Activated CD8-positive, alpha-beta memory T cell treated with anti-CD3 and anti-CD28 coated beads for 48 hours (primary cell): ENCODE measurements around the gene CHCHD2.
"Not testable (repeated sequence)": the region's sequence is repeated elsewhere in the genome, so short reads cannot be mapped to it uniquely, and the experiment has no call there.

ENCODE experiments used
- DNase-seq, 3 experiments: peaks; one replicate each; pipeline ENCODE4 v3.0.0-alpha.2; 2020; ENCODE audit warnings: low read depth in 2 of 3, low spot score in 2 of 3

Gene CHCHD2, protein sequence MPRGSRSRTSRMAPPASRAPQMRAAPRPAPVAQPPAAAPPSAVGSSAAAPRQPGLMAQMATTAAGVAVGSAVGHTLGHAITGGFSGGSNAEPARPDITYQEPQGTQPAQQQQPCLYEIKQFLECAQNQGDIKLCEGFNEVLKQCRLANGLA

DNA sequence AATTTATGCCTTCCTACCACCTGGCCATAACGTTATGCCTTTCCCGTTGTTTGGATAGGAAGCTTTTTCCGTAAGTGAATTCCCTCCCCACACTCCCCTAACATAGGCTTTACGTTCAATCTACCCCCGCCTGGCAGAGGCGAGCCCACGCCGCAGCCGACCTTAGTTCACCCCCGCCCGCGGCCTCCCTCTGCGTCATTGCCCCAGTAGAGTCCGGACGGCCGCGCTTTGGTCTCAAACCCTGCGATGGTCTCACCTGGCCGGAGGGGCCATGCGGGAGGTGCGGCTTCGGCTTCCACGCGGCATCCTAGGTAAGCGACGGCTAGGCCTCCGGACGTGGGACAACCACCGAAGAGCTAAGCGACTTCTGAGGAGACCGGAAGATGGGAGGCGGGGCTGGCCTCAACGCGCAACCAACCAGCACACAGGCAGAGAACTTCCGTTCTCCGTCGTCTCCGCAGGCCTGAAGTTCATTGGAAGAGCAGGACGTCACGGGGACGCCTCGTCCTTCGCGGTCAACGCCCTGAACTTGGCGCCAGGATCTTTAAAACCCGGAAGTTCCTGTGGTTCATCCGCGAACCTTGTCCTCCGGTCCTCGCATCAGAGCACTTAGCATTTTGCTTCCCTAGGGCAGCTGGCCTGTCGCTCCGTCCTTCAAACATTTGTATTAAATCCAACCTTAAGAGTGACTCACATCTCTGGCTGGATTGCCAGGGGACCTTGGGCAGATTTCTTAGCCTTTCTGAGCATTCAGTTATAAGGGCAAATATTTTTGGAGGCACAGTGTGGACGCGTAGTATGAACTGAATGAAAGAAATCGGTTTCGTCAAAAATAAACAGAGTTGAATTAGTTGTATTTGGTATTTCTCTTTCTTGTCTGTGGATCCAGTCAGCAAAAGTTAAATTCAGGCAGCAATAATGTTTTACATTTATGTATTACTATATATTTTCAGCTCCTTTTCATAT is at the start of gene CHCHD2:
Gene CHCHD2, minus strand, starts transcription at position 369 of the 966 bp plus-strand sequence. Its CDS starts 63 bp downstream, at position 306.
- peak; percentile 39 to 78 (median 70) for DNase-seq

DNA sequence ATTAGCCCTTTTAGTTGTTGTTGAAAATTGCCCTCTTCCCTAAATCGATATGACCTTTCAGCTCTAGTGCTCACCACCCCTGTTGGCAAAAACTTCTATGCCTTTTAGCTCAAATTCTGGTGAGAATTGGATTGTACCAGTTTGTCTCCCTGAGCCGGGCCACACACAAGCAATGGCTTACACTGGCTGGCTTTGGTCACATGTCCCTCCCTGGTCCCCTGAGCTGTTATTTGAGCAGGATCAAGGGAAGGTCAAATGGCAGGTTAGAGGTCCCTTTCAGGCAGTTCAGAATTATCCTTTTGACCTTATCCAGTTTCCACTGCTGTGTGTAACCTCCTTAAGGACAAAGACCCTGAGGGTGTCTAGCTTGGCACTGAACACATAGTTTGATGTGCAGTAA is 24.8 kb upstream of the CHCHD2 start:
- DNase-seq = not testable (repeated sequence)

DNA sequence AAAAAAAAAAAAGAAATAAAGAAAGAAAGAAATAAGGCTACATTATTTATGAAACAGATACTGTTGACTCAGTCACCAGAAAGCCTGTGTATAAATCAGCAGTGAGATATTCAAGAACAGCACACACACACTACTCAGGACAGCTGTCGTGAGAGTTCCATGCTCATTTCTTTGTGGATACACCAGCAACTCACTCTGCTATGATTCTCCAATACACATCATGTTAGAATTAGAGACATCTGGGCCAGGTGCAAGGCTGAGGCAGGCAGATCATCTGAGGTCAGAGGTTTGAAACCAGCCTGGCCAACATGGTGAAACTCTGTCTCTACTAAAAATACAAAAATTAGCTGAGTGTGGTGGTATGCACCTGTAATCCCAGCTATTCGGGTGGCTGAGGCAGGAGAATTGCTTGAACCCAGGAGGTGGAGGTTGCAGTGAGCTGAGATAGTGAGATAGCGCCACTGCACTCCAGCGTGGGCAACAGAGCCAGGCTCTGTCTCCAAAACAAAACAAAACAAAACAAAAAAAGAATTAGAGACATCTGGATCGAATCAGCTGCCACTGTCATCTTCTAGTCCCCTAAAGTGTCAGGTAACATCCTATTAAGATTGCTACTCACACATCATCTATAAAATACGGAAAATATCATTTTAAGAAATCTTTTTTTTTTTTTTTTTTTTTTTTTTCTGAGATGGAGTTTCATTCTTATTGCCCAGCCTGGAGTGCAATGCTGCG is 21.1 kb upstream of the CHCHD2 start:
- no peak for DNase-seq

DNA sequence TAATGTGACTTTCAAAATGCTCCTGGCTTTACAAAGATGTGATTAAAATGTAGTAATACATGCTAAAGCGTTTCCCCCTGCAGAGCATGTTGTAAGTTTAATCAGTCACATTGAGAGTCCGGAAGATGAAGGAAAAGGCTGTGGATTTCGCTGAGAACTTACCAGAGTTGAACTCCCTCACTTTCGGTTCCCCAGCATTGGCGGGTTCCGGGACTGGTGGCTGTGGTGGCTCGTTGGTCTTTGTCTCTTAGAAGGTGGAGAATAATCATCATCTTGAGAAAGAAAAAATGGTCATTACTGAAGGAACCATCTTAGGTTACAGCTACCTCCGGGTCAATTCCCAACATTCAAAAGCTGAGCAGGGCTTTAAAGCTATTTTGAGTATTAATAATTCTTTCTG is 19.6 kb upstream of the CHCHD2 start:
- DNase-seq = no peak

DNA sequence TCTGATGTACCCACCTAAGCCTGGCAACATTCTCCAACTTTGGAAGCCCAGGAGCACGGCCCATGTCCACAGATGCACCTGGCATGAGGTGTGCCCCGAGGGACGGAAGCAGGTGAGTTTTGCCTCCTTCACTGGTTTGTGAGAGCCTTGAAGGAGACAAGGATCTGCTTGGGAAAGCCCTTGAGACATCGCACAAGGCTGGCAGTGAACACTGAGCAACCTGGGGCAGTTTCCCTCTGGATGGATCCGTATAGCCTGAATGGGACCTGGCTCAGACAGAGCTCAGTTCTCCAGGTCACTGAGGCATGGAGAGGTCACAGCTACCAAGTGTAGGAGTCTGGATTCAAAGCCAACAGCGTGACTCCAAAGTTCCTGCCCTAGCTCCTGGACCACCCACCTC is 18.7 kb upstream of the CHCHD2 start:
- DNase-seq = no peak

DNA sequence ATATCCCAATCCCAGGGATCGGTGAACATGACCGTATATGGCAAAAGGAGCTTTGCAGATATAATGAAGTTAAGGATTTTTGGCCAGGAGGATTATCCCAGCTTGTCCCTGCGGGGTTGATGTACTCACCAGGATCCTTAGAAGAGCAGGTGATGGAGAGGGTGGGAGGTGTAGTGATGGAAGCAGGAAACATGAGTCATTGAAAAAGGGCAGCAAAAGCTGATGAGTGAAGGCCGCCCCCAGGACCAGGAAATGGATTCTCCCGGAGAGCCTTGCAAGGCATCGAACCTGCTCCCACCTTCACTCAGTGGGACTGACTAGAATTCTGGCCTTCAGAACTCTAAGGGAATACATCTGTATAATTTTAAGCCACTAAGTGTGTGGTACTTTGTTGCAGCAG is 15.2 kb upstream of the CHCHD2 start:
- DNase-seq = no peak

DNA sequence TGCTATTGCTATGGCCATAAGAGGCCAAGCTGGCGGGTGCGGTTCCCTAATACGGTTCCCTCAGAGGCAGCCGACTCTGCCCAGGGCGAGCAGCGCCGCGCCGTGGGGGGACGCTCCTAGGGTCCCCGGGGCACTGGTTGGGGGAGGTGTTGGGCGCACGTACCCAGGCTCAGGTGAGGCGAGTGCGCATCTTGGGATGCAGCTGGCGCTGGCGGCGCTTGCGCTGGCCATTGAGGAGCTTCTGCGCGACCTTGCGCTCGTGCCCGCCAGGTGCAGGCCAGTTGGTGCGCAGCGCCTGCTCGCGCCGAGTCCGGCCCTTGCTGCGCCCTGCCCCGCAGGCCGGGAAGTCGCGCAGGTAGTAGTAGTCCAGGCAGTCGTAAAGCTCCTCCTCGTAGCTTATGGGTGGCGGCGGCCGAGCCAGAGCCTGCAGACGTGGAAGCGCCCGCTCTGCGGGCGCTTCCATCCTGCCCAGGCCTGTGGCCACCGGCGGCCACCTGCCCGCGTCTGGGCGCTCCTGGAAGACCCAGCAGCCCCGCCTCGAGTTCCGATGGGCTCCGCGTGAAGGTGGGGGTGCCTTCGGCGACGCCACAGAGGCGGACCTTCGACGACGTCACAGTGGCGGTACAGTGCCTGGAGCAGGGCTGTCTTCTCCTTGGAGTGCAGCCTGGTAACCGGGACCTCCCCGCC is 9.7 kb upstream of the CHCHD2 start, which contains the start of gene NUPR2:
Gene NUPR2, minus strand, starts transcription at position 566 of the 687 bp plus-strand sequence. Its CDS starts 103 bp downstream, at position 463.
- no peak for DNase-seq

DNA sequence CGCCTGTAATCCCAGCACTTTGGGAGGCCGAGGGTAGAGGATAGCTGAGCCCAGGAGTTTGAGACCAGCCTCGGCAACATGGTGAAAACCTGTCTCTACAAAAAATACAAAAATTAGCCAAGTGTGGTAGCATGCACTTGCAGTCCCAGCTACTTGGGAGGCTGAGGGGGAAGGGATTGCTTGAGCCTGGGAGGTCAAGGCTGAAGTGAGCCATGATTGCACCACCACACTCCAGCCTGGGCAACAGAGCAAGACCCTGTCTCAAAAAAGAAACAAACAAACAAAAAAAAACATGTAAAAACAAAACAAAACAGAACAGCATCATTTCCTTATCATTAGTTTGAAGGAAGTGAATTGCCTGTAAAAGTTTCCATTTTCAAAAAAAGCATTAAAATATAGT is 6.0 kb upstream of the CHCHD2 start:
- DNase-seq = not testable (repeated sequence)

DNA sequence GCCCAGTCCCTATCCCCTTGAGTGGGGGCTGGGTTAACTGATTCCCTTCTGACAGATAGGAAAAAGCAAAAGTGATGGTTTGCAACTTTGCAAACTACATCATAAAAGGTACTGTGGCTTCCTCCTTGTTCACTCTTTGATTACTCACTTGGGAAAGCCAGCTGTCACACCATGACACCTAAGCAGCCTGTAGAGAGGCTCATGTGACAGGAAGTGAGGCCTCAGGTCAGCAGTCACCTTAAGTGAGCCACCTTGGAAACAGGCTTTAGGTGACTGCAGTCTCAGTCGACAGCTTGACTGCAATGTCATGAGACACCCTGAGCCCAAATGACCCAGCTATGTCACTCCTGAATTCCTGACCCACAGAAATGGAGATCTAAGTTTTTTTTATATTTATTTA is 4.3 kb upstream of the CHCHD2 start:
- no peak for DNase-seq

DNA sequence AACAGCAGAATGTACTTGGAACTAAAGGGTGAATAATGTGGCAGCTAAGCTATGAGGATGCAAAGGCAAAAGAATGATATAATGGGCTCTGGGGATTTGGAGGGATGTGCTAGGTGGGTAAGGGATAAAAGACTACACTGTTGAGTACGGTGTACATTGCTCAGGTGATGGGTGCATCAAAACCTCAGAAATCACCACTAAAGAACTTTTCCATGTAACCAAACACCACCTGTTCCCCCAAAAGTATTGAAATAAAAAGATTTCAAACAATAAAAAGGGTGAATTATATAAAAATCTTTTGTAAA is 1.6 kb upstream of the CHCHD2 start:
- DNase-seq = no peak

DNA sequence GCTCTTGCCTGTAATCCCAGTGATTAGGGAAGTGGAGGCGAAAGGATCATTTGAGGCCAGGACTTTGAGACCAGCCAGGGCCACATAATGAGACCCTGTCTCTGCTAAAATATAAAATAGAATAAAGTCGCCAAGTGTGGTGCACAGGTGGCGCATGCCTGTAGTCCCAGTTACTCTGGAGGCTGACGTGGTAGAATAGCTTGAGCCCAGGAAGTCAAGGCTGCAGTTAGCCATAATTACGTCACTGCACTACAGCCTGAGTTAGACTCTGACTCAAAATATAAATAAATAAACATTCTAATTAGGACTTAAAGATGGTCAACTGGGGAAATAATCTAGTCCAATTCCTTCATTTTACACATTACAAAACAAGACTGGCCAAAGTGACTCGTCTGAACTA is 768 bp downstream of the CHCHD2 start:
- DNase-seq = no peak

DNA sequence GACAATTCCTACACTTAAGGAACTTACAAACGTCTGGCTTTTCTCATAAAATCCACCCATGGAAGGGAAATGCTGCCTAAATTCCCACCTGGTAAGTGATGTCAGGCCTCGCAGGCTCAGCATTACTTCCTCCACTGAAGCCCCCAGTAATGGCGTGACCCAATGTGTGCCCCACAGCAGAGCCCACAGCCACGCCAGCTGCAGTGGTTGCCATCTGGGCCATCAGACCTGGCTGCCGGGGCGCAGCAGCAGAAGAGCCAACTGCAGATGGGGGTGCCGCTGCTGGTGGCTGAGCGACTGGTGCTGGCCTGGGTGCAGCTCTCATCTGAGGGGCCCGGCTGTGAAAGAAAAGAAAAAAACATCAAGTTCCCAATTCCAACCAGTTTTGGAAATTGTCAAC is 2.1 kb downstream of the CHCHD2 start:
- DNase-seq = not testable (repeated sequence)

DNA sequence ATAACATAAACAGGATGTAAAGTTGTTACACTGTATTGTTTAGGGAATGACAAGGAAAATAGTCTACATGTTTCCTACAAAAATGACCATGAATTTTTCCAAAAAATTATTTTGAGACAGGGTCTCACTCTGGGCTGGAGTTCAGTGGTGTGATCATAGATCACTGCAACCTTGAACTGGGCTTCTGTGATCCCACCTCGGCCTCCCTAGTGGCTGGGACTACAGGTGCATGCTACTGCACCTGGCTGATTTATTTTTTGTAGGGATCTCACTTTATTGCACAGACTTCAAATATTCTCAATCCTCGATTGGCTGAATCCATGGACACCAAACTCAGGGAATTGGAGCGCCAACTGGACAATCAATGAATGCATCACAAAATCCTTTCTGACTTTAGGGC is 6.6 kb downstream of the CHCHD2 start:
- no peak for DNase-seq

DNA sequence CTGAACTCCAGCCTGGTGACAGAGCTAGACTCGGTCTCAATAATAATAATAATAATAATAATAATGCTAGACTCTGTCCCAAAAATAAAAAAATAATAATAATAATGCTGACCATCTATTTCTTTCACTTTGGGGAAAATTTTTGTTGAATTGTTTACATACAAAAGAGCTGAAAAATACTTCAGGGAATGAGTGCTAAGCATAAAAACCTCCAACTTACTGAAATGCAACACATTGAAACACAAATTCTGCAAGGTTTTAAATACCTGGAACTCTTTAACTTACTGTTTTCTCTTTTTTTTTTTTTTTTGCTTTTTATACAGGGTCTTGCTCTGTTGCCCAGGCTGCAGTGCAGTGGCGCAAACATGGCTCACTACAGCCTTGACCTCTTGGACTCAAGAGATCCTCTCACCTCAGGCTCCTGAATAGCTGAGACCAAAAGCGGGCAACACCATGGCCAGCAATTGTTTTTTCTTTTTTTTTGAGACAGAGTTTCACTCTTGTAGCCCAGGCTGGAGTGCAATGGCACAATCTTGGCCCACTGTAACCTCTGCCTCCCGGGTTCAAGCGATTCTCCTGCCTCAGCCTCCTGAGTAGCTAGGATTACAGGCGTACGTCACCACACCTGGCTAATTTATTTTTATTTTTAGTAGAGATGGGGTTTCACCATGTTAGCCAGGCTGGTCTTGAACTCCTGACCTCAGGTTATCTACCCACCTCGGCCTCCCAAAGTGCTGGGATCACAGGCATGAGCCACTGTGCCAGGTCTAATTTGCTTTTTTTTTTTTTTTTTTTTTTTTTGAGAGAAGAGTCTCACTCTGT is 7.9 kb downstream of the CHCHD2 start:
- DNase-seq = not testable (repeated sequence)

DNA sequence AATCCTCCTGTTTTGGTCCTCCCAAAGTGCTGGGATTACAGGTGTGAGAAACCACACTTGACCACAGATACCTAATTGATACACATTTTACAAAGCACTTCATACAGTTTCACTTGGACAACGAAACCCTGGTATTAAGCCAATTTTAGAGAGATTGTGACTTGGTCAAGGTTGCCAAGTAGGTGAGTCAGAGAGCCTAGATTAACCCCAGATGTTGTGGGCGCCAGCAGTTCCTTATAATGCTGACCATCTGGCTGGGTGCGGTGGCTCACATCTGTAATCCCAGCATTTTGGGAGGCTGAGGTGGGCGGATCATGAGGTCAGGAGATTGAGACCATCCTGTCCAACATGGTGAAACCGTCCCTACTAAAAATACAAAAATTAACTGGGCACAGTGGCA is 8.6 kb downstream of the CHCHD2 start:
- DNase-seq = no peak

DNA sequence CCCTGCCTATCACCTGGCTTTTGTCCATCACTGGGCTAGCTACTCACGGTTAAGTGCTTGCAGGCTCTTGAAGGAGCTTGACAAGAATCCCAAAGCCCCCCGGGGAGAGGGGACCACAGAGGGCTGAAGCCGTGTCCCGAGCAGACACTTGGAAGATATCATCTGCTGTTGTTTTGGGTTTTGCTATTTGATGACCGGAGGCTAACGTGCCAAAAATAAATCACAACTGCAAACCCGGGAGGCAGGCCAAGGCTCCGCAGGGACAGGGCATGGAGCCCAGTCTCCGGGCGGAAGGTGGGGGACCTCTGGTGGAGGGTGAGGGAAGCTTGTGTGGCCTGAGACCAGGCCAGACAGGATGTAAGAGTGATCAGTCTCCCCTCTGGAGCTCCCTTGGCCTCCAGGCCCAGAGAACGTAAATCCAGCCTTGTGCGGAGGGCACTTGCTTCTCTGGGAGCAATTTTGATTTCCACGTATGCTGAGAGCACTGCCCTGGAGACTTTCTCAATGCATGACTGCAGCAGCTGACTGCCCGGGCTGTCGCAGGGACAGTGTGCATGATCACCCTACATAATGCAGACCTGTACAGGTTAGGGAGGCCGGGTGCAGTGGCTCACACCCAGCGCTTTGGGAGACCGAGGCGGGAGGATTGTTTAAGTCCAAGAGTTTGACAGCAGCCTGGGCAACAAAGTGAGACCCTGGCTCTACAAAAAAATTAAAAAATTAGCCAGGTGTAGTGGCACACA is 13.3 kb downstream of the CHCHD2 start, which contains the start of gene PHKG1:
Gene PHKG1, minus strand, starts transcription at position 164 of the 743 bp plus-strand sequence. CDS start 4,011 bp downstream, outside the sequence.
- DNase-seq = no peak

DNA sequence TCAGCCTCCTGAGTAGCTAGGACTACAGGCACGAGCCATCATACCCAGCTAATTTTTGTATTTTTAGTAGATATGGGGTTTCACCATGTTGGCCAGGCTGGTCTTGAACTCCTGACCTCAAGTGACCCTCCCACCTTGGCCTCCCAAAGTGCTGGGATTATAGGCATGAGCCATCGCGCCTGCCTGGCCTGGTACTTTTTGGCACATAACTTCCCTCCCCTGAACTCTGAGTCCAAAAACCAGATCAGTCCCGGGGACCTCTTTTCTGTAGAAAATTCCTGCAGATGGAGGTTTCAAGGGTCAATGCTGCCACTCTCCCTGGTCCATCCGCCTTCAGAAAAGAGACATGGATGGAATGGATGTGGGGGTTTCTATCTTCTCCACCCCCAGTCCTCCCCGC is 13.9 kb downstream of the CHCHD2 start:
- DNase-seq = not testable (repeated sequence)

DNA sequence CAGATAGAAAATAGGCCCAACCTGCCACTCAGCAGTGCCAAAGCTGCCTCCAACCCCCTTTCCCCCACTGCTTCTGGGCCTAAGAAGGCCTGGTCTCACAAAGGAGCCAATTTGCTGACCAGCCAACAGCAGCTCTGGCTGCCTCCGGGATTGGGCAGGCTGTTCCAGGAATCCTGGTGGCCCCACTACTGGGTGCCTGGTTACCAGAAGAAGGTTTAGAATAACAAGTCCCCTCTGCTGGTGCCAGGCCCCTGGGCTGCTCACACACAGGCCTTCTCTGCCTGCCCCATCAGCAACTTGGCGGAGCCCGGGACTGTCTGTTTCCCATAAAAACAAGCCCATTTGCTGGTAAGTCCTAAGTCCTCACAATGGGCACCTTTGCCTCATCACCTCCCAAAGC is 14.7 kb downstream of the CHCHD2 start:
- DNase-seq = no peak

DNA sequence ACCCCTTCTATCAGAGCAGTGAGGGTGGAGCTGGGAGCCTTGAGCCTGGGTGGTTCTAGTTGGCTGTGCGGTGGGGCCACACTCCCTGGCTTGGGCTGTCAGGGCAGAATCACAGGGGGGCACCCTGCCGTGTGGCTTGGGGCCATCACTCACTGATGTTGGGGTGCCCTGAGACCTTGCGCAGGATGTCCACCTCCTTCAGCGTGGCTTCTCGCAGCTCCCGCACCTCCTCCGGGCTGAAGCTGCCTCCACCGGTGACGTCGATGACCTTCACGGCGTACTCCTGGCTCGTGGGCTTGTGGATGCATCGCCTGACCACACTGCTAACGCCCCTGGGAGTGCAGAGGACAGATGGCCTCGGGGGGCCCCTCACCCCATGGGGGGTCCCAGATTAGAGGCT is 18.8 kb downstream of the CHCHD2 start:
- DNase-seq = no peak

DNA sequence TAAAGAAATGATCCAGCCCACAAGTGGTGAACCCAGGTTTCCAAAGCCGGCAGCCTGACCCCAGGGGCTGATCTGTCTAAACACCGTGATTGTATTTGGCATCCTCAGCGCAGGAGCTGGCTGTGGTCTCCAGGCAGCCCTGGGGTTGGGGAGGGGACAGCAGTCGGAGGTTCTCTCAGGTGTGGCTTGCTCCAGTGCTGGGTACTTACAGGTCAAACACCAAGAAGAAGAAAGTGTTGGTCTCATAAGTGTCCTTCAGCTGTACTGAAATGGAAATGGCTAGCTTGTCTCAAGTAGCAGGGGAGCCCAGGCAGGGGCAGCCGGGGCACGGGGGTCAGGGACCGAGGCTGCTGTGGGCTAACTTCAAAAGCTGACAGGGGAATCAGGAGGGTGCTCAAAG is 19.5 kb downstream of the CHCHD2 start:
- DNase-seq = no peak
